K562 (cell line): ENCODE data around the gene EXOC2. TPM values are rescaled to one million over a fixed set of nuclear protein-coding genes. Genes with fewer than 3 reads are reported as not detected.

Source experiments
- ATAC-seq: fragments of 200-7000 bp; cut with Tn5 transposase; 3 replicates; pipeline ENCODE4 v1.9.1; 2020; ENCODE audit warnings: moderate library complexity
- BruUV-seq: library from RNA; stranded (reverse); fragments of 400-500 nt; replicated peaks from 2 replicates; lab custom pipeline; 2021; lab: Mats Ljungman, UMichigan
- CTCF ChIA-PET: fragments of 300-600 bp; formaldehyde crosslinking; extraction: SDS; loops from one replicate; lab custom pipeline; 2021; ENCODE audit warnings: low intra/inter-chr PET ratio; lab: Yijun Ruan, JAX
- POLR2A ChIA-PET: fragments of 300-600, 350-650 bp; sonication (Branson Sonifier 250); formaldehyde crosslinking; extraction: SDS; loops from one replicate; lab custom pipeline; 2021; ENCODE audit warnings: antibody characterized with exemption, inconsistent platforms; lab: Yijun Ruan, JAX
- DNase-seq, 4 experiments: peaks; one replicate each; pipeline versions ENCODE4 v3.0.0 to v3.0.0-alpha.2; 2011 to 2018; ENCODE audit warnings: low spot score in 3 of 4, mixed read lengths in 3 of 4; ENCODE audit errors: extremely low read depth in 1 of 4
- FAIRE-seq: peaks from 2 replicates; lab custom pipeline; 2011; peaks lifted over from hg19 to GRCh38; lab: Jason Lieb, UNC
- H2AFZ ChIP-seq: 2 replicates; pipeline ENCODE4 v1.6.0; 2011; ENCODE audit warnings: low read depth, low read length, control low read depth, inconsistent platforms
- H3K27ac ChIP-seq: fragments of 200-600 bp; 3 replicates; pipeline ENCODE4 v1.8.0; 2011; ENCODE audit warnings: low read depth, mild to moderate bottlenecking, control low read depth, inconsistent platforms, low read length, moderate library complexity, mixed read lengths; ENCODE audit errors: extremely low read depth
- H3K27me3 ChIP-seq, 2 experiments: fragments of 300-600 bp in 1 of 2; 2 replicates in 1 of 2; 3 replicates in 1 of 2; pipeline versions ENCODE4 v1.6.0 to v1.8.0; 2011; ENCODE audit warnings: inconsistent platforms in 2 of 2, low read length in 2 of 2, mild to moderate bottlenecking in 1 of 2, mixed read lengths in 1 of 2, moderate library complexity in 1 of 2; ENCODE audit not compliant: control insufficient read depth in 2 of 2, insufficient read depth in 2 of 2
- H3K36me3 ChIP-seq: fragments of 300-600 bp; 3 replicates; pipeline ENCODE4 v1.8.0; 2011; ENCODE audit warnings: mild to moderate bottlenecking, low read length, inconsistent platforms; ENCODE audit not compliant: control insufficient read depth, insufficient read depth
- H3K4me1 ChIP-seq, 2 experiments: fragments of 200-600 bp in 1 of 2; replicated peaks in 1 of 2; 2 replicates in 1 of 2; 3 replicates in 1 of 2; pipeline versions ENCODE4 v1.5.1 to v1.8.0; 2011; ENCODE audit warnings: inconsistent platforms in 2 of 2, low read length in 2 of 2, mild to moderate bottlenecking in 1 of 2, mixed read lengths in 1 of 2, moderate library complexity in 1 of 2; ENCODE audit not compliant: control insufficient read depth in 2 of 2, insufficient read depth in 2 of 2
- H3K4me2 ChIP-seq: 2 replicates; pipeline ENCODE4 v1.6.1; 2011; ENCODE audit warnings: low read length, control low read depth, inconsistent platforms, mixed read lengths; ENCODE audit not compliant: insufficient read depth
- H3K4me3 ChIP-seq: fragments of 200-600 bp; sonication (generic), shearing (Covaris generic); 2 replicates; pipeline ENCODE4 v1.5.1; 2016; ENCODE audit warnings: control low read depth, inconsistent platforms
- H3K79me2 ChIP-seq: fragments of 200-600 bp; 3 replicates; pipeline ENCODE4 v1.8.0; 2011; ENCODE audit warnings: low read length, inconsistent platforms; ENCODE audit not compliant: control insufficient read depth, insufficient read depth
- H3K9ac ChIP-seq, 2 experiments: 2 replicates each; pipeline versions ENCODE4 v1.6.0 to v1.6.1; 2011; ENCODE audit warnings: low read depth in 2 of 2, low read length in 2 of 2, control low read depth in 1 of 2, inconsistent platforms in 1 of 2, mild to moderate bottlenecking in 1 of 2, mixed read lengths in 1 of 2; ENCODE audit not compliant: insufficient read depth in 1 of 2
- H3K9me1 ChIP-seq: one replicate; pipeline ENCODE4 v1.6.0; 2011; ENCODE audit warnings: inconsistent platforms, mild to moderate bottlenecking, low read length, moderate library complexity; ENCODE audit not compliant: control insufficient read depth, insufficient read depth
- H3K9me3 ChIP-seq: replicated peaks from 2 replicates; pipeline ENCODE4 v1.5.1; 2011; ENCODE audit warnings: low read depth, low read length, inconsistent platforms; ENCODE audit not compliant: control insufficient read depth, insufficient read depth
- H4K20me1 ChIP-seq: replicated peaks from 2 replicates; pipeline ENCODE4 v1.6.1; 2011; ENCODE audit warnings: low read length, inconsistent platforms, mixed read lengths; ENCODE audit not compliant: control insufficient read depth, insufficient read depth
- BCOR ChIP-seq: fragments of 450-650 bp; IDR thresholded peaks from 2 replicates; pipeline ENCODE4 v1.6.1; 2016
- CC2D1A ChIP-seq: fragments of 450-650 bp; IDR thresholded peaks from 2 replicates; pipeline ENCODE4 v1.6.1; 2017; ENCODE audit warnings: mild to moderate bottlenecking
- FOXJ2 ChIP-seq: fragments of 200-800 bp; sonication (Bioruptor generic); IDR thresholded peaks from 2 replicates; pipeline ENCODE4 v1.6.1; 2016; ENCODE audit warnings: missing genetic modification characterization, missing compliant biosample characterization
- HCFC1 ChIP-seq: IDR thresholded peaks from 2 replicates; pipeline ENCODE4 v1.6.1; 2012; ENCODE audit warnings: low read depth, low read length, improper control_type of control experiment
- HMG20B ChIP-seq: fragments of 250-450 bp; sonication (Bioruptor Pico); IDR thresholded peaks from 2 replicates; pipeline ENCODE4 v1.5.0; 2021; ENCODE audit warnings: mild to moderate bottlenecking
- KLF13 ChIP-seq: fragments of 450-650 bp; IDR thresholded peaks from 2 replicates; pipeline ENCODE4 v1.6.1; 2016; ENCODE audit warnings: missing genetic modification characterization, low read depth, mild to moderate bottlenecking, missing compliant biosample characterization, moderate library complexity, borderline replicate concordance
- SMAD2 ChIP-seq: fragments of 150-350 bp; IDR thresholded peaks from 2 replicates; pipeline ENCODE4 v1.6.1; 2014; ENCODE audit warnings: low read depth, mild to moderate bottlenecking, low read length
- SMAD4 ChIP-seq: fragments of 250-450 bp; sonication (Bioruptor Pico); conservative IDR thresholded peaks from 2 replicates; pipeline ENCODE4 v1.8.0; 2021; ENCODE audit warnings: inconsistent platforms, mild to moderate bottlenecking, moderate library complexity
- SP1 ChIP-seq: sonication (generic); formaldehyde crosslinking; IDR thresholded peaks from 2 replicates; pipeline ENCODE4 v1.8.1; 2022; ENCODE audit warnings: mild to moderate bottlenecking, missing genetic modification reagents
- VEZF1 ChIP-seq: fragments of 200-800 bp; sonication (Bioruptor generic); IDR thresholded peaks from 2 replicates; pipeline ENCODE4 v1.6.1; 2017; ENCODE audit warnings: missing genetic modification characterization, missing compliant biosample characterization
- ZC3H8 ChIP-seq: fragments of 450-650 bp; IDR thresholded peaks from 2 replicates; pipeline ENCODE4 v1.6.1; 2017
- ZNF398 ChIP-seq: fragments of 250-450 bp; sonication (Bioruptor Pico); IDR thresholded peaks from 2 replicates; pipeline ENCODE4 v1.8.0; 2021; ENCODE audit warnings: moderate library complexity, mild to moderate bottlenecking, inconsistent platforms
- ZNF561 ChIP-seq: fragments of 450-650 bp; formaldehyde crosslinking; conservative IDR thresholded peaks from 2 replicates; pipeline ENCODE4 v1.4.0; 2020; ENCODE audit warnings: mild to moderate bottlenecking, moderate library complexity
- WGBS: fragments of 100-300 bp; shearing (Covaris generic); methylation state at CpG from one replicate; pipeline ENCODE4 v1.1.6; 2016; ENCODE audit warnings: low coverage, mixed read lengths; ENCODE audit not compliant: insufficient coverage; ENCODE audit errors: missing lambda C conversion rate; 5-methylcytosine and 5-hydroxymethylcytosine counted together
- in situ Hi-C: fragments of 300-500 bp; cut with MboI; formaldehyde crosslinking; loops from 4 replicates; pipeline ENCODE4 v1.15.0; 2018; ENCODE audit warnings: inconsistent platforms, mixed read lengths
- intact Hi-C: fragments of 100-400 bp; cut with micrococcal nuclease; formaldehyde crosslinking; loops from 2 replicates; pipeline ENCODE4 v1.14.2; 2022
- polyA plus RNA-seq, 8 experiments: library from polyadenylated mRNA; depleted of rRNA in 4 of 8; stranded (reverse) in 5 of 8; unstranded in 3 of 8; fragments of >200 nt; fragmentation: Nextera tagmentation in 2 of 8; fragmentation: Illumina TruSeq in 1 of 8; extraction: Ambion mirVana in 2 of 8; extraction: Trizol in 1 of 8; gene quantifications; 2 replicates each; pipeline versions ENCODE4 v1.2.1 to v1.2.3, GENCODE V29; 2011 to 2014; ENCODE audit warnings: inconsistent platforms in 1 of 8, missing spikeins in 1 of 8
- total RNA-seq, 7 experiments: library from RNA; depleted of rRNA in 6 of 7; stranded (reverse); fragments of >200 nt in 6 of 7; fragmentation: Illumina TruSeq in 2 of 7; extraction: Trizol in 2 of 7; gene quantifications; 2 replicates each; pipeline versions ENCODE4 v1.2.1 to v1.2.3, GENCODE V29; 2011 to 2021; ENCODE audit warnings: low replicate concordance in 1 of 7
- TF ChIP-seq, protein P1 (sequence below): fragments of 250-450 bp; sonication (Bioruptor Pico); IDR thresholded peaks from 2 replicates; pipeline ENCODE4 v1.5.0; 2020; ENCODE audit warnings: mild to moderate bottlenecking, borderline replicate concordance

EXOC2 gene
- total and polyA plus RNA-seq, 9 of the 15 experiments (the other 6 are each of a cell fraction or from before 2014, with no cell fraction given): 12.2 to 30.2 (median 24.2) TPM

DNA sequence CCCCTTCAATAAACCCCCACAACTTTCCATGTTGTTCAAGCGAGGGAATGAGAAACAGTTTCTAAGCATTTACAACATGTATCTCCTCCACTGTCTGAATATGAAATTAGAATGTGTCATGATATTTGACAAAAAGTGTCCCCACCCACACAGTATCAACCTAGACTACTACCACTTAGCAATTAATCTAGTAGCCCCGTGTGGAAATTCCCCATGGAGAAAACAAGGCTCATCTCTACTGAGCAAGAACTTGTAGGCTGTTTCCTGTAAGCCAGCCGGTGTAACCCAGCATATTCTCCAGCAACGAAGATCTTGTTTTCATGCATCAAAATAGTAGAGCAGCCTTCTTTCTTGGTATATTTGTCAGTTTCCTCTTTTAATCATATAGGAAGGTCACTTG, 186.4 kb downstream of the EXOC2 start (continued):
- TF ChIP-seq ZC3H8: no peak

- H3K36me3 ChIP-seq: no peaks in the 10 kb centered on the region
- H3K9ac ChIP-seq: no peak overlapping the region
- no peaks in the 10 kb centered on the region for H3K79me2 ChIP-seq
- in situ Hi-C loops (no loop called here), intact Hi-C loops (no loop called here)
- H3K9me1 ChIP-seq: no peaks in the 10 kb centered on the region
- no peak overlapping the region for H3K4me2 ChIP-seq
- no peaks in the 10 kb centered on the region for H3K9me3 ChIP-seq
- FAIRE-seq (no peak), DNase-seq (no peak), ATAC-seq (no peak)
- H3K4me1 ChIP-seq: peaks cover 0 to 8% of the 10 kb centered on the region in 2 experiments; a peak in 1 of 5 replicates
- no peak overlapping the region for H2AFZ ChIP-seq
- no peak overlapping the region for H3K4me3 ChIP-seq
- POLR2A ChIA-PET: interaction anchor here (0.5 kb wide), 1 partner anchor 59 kb away, joined by 3 read pairs; no protein-coding TSS in a partner anchor
- no peak overlapping the region for H3K27ac ChIP-seq
- H3K27me3 ChIP-seq: no peaks in the 10 kb centered on the region
- 62% methylated on average over 10 of the region's 10 CpGs for WGBS
- H4K20me1 ChIP-seq: no peaks in the 10 kb centered on the region
- CTCF ChIA-PET: no interaction called here
- no TSS peak for BruUV-seq
- TF ChIP-seq ZNF398 (CRISPR knock-in tag) (no peak), VEZF1 (CRISPR knock-in tag) (no peak), ZNF561 (no peak), FOXJ2 (tag) (no peak), KLF13 (tag) (no peak), SP1 (CRISPR knock-in tag) (no peak), BCOR (no peak), CC2D1A (no peak), SMAD2 (no peak), SMAD4 (CRISPR knock-in tag) (no peak), HCFC1 (no peak), HMG20B (no peak)
- TF ChIP-seq, protein P1, sequence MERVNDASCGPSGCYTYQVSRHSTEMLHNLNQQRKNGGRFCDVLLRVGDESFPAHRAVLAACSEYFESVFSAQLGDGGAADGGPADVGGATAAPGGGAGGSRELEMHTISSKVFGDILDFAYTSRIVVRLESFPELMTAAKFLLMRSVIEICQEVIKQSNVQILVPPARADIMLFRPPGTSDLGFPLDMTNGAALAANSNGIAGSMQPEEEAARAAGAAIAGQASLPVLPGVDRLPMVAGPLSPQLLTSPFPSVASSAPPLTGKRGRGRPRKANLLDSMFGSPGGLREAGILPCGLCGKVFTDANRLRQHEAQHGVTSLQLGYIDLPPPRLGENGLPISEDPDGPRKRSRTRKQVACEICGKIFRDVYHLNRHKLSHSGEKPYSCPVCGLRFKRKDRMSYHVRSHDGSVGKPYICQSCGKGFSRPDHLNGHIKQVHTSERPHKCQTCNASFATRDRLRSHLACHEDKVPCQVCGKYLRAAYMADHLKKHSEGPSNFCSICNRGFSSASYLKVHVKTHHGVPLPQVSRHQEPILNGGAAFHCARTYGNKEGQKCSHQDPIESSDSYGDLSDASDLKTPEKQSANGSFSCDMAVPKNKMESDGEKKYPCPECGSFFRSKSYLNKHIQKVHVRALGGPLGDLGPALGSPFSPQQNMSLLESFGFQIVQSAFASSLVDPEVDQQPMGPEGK (CRISPR knock-in tag): no peak
These were observed 187.6 kb downstream of the EXOC2 start for GRCh38 chr6:505374-505773.
